HFFc6 (cell line): ENCODE results near the gene CLIC1. TPM values are rescaled to one million over a fixed set of nuclear protein-coding genes. Genes with fewer than 3 reads are reported as not detected.

Source experiments
- DNase-seq: peaks from one replicate; pipeline ENCODE4 v3.0.0-alpha.2; 2018
- H3K27ac Mint-ChIP-seq: 2 replicates; pipeline ENCODE4 v1.8.0; 2020; ENCODE audit warnings: mild to moderate bottlenecking, mixed read lengths
- H3K27me3 Mint-ChIP-seq: 2 replicates; pipeline ENCODE4 v1.8.0; 2021; ENCODE audit warnings: mild to moderate bottlenecking, moderate library complexity, mixed read lengths; ENCODE audit not compliant: insufficient read depth
- H3K36me3 Mint-ChIP-seq: 2 replicates; pipeline ENCODE4 v1.8.0; 2021; ENCODE audit warnings: low read depth, mixed read lengths
- H3K4me1 Mint-ChIP-seq: 2 replicates; pipeline ENCODE4 v1.8.0; 2020; ENCODE audit warnings: low read depth, mixed read lengths
- H3K4me3 Mint-ChIP-seq: 2 replicates; pipeline ENCODE4 v1.8.0; 2020; ENCODE audit warnings: mild to moderate bottlenecking, moderate library complexity, mixed read lengths
- H3K9me3 Mint-ChIP-seq: 2 replicates; pipeline ENCODE4 v1.8.0; 2020; ENCODE audit warnings: mild to moderate bottlenecking, mixed read lengths
- CTCF ChIP-seq: fragments of 200-600 bp; sonication (generic); IDR thresholded peaks from 2 replicates; pipeline ENCODE4 v1.5.0; 2021; ENCODE audit warnings: antibody characterized with exemption, mild to moderate bottlenecking
- total RNA-seq, 6 experiments: library from RNA; stranded (reverse); fragmentation: NEBNext Ultra II Directional; extraction: Animal tissue kit (Norgen Biotek cat#: 25700); gene quantifications; 2 replicates in 1 of 6; 3 replicates in 5 of 6; pipeline ENCODE4 v1.2.3, GENCODE V29; 2021

The CLIC1 gene
- total RNA-seq, 6 experiments from 2014 or later, result 638 to 833 (median 745) TPM

- H3K36me3 Mint-ChIP-seq, result peaks cover 51% of the 10 kb centered on the region
- no peak for TF ChIP-seq CTCF
- peak overlapping the region; percentile 93 for H3K4me3 Mint-ChIP-seq
- peak overlapping the region; percentile 94 for H3K27ac Mint-ChIP-seq
- no peak for DNase-seq
- H3K9me3 Mint-ChIP-seq, result no peaks in the 10 kb centered on the region
- H3K27me3 Mint-ChIP-seq, result peaks cover 2% of the 10 kb centered on the region
- peaks cover 51% of the 10 kb centered on the region for H3K4me1 Mint-ChIP-seq
These were observed 5.7 kb downstream of the CLIC1 start for GRCh38 chr6:31730631-31731086.

GRCh38 chr6:31729979-31730630 lies 6.2 kb downstream of the CLIC1 start:
- Mint-ChIP-seq H3K4me3 (peak overlapping the region; percentile 93), H3K4me1 (peaks cover 51% of the 10 kb centered on the region), H3K27me3 (peaks cover 4% of the 10 kb centered on the region), H3K27ac (peak overlapping the region; percentile 94), H3K9me3 (no peaks in the 10 kb centered on the region), H3K36me3 (peaks cover 45% of the 10 kb centered on the region)
- DNase-seq, result peak; percentile 80
- peak; percentile 10; the same call in 1 of the 2 replicates for TF ChIP-seq CTCF

GRCh38 chr6:31729515-31729978 lies 6.8 kb downstream of the CLIC1 start:
- TF ChIP-seq CTCF, result peak; percentile 75; the same call in 1 of the 2 replicates
- Mint-ChIP-seq H3K36me3 (peaks cover 40% of the 10 kb centered on the region), H3K27ac (peak overlapping the region; percentile 94), H3K9me3 (no peaks in the 10 kb centered on the region), H3K4me1 (peaks cover 51% of the 10 kb centered on the region), H3K4me3 (peak overlapping the region; percentile 93), H3K27me3 (peaks cover 4% of the 10 kb centered on the region)
- peak; percentile 85 for DNase-seq

GRCh38 chr6:31728767-31729514 lies 7.4 kb downstream of the CLIC1 start, which contains the start of gene DDAH2:
DDAH2 (minus strand) TSS chr6:31729299; CDS start chr6:31729161, 138 bp downstream.
- TF ChIP-seq CTCF, result no peak; the same call in 1 of the 2 replicates
- Mint-ChIP-seq H3K36me3 (peaks cover 34% of the 10 kb centered on the region), H3K4me3 (peak within 1 kb of the TSS; percentile 93), H3K27me3 (peaks cover 4% of the 10 kb centered on the region), H3K27ac (peak within 1 kb of the TSS; percentile 94), H3K4me1 (peaks cover 46% of the 10 kb centered on the region), H3K9me3 (no peaks in the 10 kb centered on the region)
- no peak for DNase-seq

GRCh38 chr6:31727717-31728671 lies 8.3 kb downstream of the CLIC1 start:
- H3K36me3 Mint-ChIP-seq, result peaks cover 24% of the 10 kb centered on the region
- no peak overlapping the region for H3K27ac Mint-ChIP-seq
- peaks cover 36% of the 10 kb centered on the region for H3K4me1 Mint-ChIP-seq
- TF ChIP-seq CTCF, result no peak
- no peaks in the 10 kb centered on the region for H3K9me3 Mint-ChIP-seq
- no peak for DNase-seq
- H3K27me3 Mint-ChIP-seq, result peaks cover 6% of the 10 kb centered on the region
- H3K4me3 Mint-ChIP-seq, result peak overlapping the region; percentile 93
